Pancreas (tissue), 10 donors: Measurements from ENCODE around the gene VDAC2. TPM values are rescaled to one million over a fixed set of nuclear protein-coding genes. Genes with fewer than 3 reads are reported as not detected.

Experiments used
- ATAC-seq, 4 donors: fragments of 200-7000 bp; cut with Tn5 transposase; one replicate each; pipeline versions ENCODE4 v1.8.0 to v1.9.1; 2020; ENCODE audit warnings: mild to moderate bottlenecking in 4 of 4, moderate library complexity in 4 of 4
- DNase-seq, 6 donors: peaks; one replicate each; pipeline ENCODE4 v3.0.0-alpha.2; 2020
- FAIRE-seq: peaks from 2 replicates; lab custom pipeline; 2012; peaks lifted over from hg19 to GRCh38; lab: Jason Lieb, UNC
- H3K27ac ChIP-seq, 4 donors: fragments of 200-600 bp; sonication (generic); 1 replicate in 3 of 4; 2 replicates in 1 of 4; pipeline versions ENCODE4 v1.5.0 to v1.8.0; 2020
- H3K27me3 ChIP-seq, 4 donors: fragments of 200-600 bp; one replicate each; pipeline ENCODE4 v1.8.0; 2021
- H3K36me3 ChIP-seq, 3 donors: fragments of 200-600 bp; sonication (generic) in 1 of 3; one replicate each; pipeline versions ENCODE4 v1.5.0 to v1.8.0; 2020 to 2021
- H3K4me1 ChIP-seq, 3 donors: fragments of 200-600 bp; one replicate each; pipeline ENCODE4 v1.8.0; 2021
- H3K4me3 ChIP-seq, 4 donors: fragments of 200-600 bp; sonication (generic) in 2 of 4; one replicate each; pipeline versions ENCODE4 v1.5.0 to v1.8.0; 2020 to 2021
- H3K9me3 ChIP-seq, 4 donors: fragments of 200-600 bp; one replicate each; pipeline ENCODE4 v1.8.0; 2021
- CTCF ChIP-seq, 4 donors: fragments of 200-600 bp; sonication (generic) in 3 of 4; IDR thresholded peaks; one replicate each; pipeline versions ENCODE4 v1.5.0 to v1.8.0; 2021; ENCODE audit warnings: antibody characterized with exemption in 4 of 4
- WGBS, 2 donors: extraction: QIAGEN DNeasy Blood & Tissue Kit; methylation state at CpG; one replicate each; pipeline ENCODE4 v1.1.7; 2013; 5-methylcytosine and 5-hydroxymethylcytosine counted together
- intact Hi-C, 3 donors: fragments of 100-400 bp; cut with DNase I; formaldehyde crosslinking; loops; one replicate each; pipeline versions ENCODE4 v1.11.1 to v1.14.2; 2022
- polyA plus RNA-seq, 2 donors: library from polyadenylated mRNA; stranded (reverse); fragments of 200-250 nt; gene quantifications; one replicate each; pipeline ENCODE4 v1.2.3, GENCODE V29; 2013
- total RNA-seq, 6 donors: library from RNA; stranded (reverse); fragmentation: NEBNext Ultra II Directional in 4 of 6; extraction: Animal tissue kit (Norgen Biotek cat#: 25700) in 4 of 6; gene quantifications; one replicate each; pipeline versions ENCODE4 v1.2.1 to v1.2.4, GENCODE V29; 2021 to 2023
- donor health status: healthy with polysubstance abuse.
- donor health status: DM: no; HTN: no; CAD: no; lungs with moderate emphysema.
- donor health status: DM: no; HTN: no; CAD: no.
- donor health status: control.
- donor health status: control.
- donor health status: Bipolar disorder and iron deficiency.
- donor health status: DM: yes; HTN: yes; CAD: no.
- donor health status: DM: no; HTN: no; CAD: no.
- donor health status: DM: no; HTN: no; CAD: no.
- donor health status: DM: yes; HTN: yes; CAD: no.

VDAC2 gene
- total and polyA plus RNA-seq, 8 donors = 56.6 to 113 (median 87.4) TPM

- no peak for TF ChIP-seq CTCF (IDR thresholded peaks at IDR 0.05)
- DNase-seq (no peak), FAIRE-seq (no peak), ATAC-seq (no peak)
- intact Hi-C loops = no loop called here
- no peaks in the 10 kb centered on the region for H3K27me3 ChIP-seq
- H3K4me3 ChIP-seq = peak overlapping the region in 1 of 4 donors; percentile 17
- H3K4me1 ChIP-seq = peaks cover 21 to 24% (median 23%) of the 10 kb centered on the region in 3 donors
- WGBS, 2 donors = 67 to 78% methylated on average over 3 of the region's 3 CpGs
- H3K9me3 ChIP-seq = no peaks in the 10 kb centered on the region
- peak overlapping the region; percentile 91 to 94 (median 93) for H3K27ac ChIP-seq
- no peaks in the 10 kb centered on the region for H3K36me3 ChIP-seq
These were observed 50.4 kb downstream of the VDAC2 start for GRCh38 chr10:75260990-75261389.

- 13 to 18% methylated on average over 25 of the region's 25 CpGs for WGBS, 2 donors
- ATAC-seq = peak; percentile 71 to 80 (median 76)
- no peak for TF ChIP-seq CTCF (IDR thresholded peaks at IDR 0.05)
- DNase-seq = peak; percentile 82 to 90 (median 88)
- H3K27me3 ChIP-seq = no peaks in the 10 kb centered on the region
- H3K4me1 ChIP-seq = peaks cover 21 to 24% (median 23%) of the 10 kb centered on the region in 3 donors
- intact Hi-C loops = no loop called here
- peak overlapping the region; percentile 91 to 94 (median 93) for H3K27ac ChIP-seq
- H3K9me3 ChIP-seq = no peaks in the 10 kb centered on the region
- peak; percentile 29 for FAIRE-seq
- no peaks in the 10 kb centered on the region for H3K36me3 ChIP-seq
- peak overlapping the region in 2 of 4 donors; percentile 17 for H3K4me3 ChIP-seq
These were observed 51.5 kb downstream of the VDAC2 start for GRCh38 chr10:75261813-75262705.

DNA sequence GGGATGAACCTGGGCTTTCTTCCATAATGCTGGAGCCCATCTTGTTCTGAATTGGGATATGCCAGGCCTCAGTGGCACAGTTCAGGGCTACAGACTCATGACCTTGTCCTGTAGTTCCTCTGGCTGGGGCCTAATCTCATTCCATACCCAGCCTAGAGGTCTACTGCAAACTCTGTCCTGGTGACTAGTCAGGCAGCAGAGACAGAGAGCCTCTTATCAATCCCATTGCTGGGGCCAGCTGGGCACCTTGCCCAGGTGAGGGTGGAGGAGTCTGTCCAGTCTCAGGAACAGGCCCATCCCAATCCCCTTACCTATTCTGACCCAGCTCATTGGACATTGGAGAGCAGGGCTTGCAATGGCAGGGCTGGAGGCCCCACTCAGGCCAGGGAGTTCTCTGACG is 53.2 kb downstream of the VDAC2 start:
- ATAC-seq = peak; percentile 33 to 59 (median 52)
- Histone ChIP-seq H3K9me3 (no peaks in the 10 kb centered on the region), H3K27ac (peak overlapping the region; percentile 91 to 94 (median 93)), H3K4me3 (no peak overlapping the region), H3K4me1 (peaks cover 21 to 24% (median 23%) of the 10 kb centered on the region in 3 donors), H3K27me3 (no peaks in the 10 kb centered on the region), H3K36me3 (no peaks in the 10 kb centered on the region)
- intact Hi-C loops = no loop called here
- DNase-seq = peak; percentile 67 to 92 (median 79)
- WGBS, 2 donors = 58 to 70% methylated on average over 1 of the region's 1 CpG
- no peak for FAIRE-seq
- TF ChIP-seq CTCF (IDR thresholded peaks at IDR 0.05) = no peak

DNA sequence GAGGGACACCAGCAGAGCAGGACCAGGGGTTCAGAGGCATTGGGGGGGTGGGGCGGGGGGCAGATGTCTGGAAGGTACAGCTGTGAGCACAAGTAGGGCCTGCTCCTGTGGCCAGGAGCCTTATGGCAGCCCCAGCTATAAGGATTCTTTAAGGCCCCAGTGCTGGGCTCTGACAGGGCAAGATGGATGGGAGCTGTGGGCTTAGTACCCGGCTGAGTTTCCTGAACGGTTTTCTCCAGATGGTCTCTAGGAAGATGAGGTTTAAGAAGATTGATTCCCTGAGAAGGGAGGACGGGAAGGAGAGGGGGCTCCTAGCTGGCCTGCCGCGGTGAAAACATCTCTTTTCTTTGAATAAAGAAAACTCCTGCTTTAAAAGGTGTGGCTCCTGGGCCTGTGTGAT is 55.3 kb downstream of the VDAC2 start:
- peak in 1 of 6 donors; percentile 22 for DNase-seq
- H3K36me3 ChIP-seq = no peaks in the 10 kb centered on the region
- H3K4me1 ChIP-seq = peaks cover 21 to 24% (median 23%) of the 10 kb centered on the region in 3 donors
- no peak for ATAC-seq
- no peaks in the 10 kb centered on the region for H3K27me3 ChIP-seq
- TF ChIP-seq CTCF (IDR thresholded peaks at IDR 0.05) = no peak
- intact Hi-C loops = no loop called here
- H3K27ac ChIP-seq = no peak overlapping the region
- FAIRE-seq = no peak
- no peaks in the 10 kb centered on the region for H3K9me3 ChIP-seq
- WGBS, 2 donors = 78 to 84% methylated on average over 6 of the region's 6 CpGs
- no peak overlapping the region for H3K4me3 ChIP-seq

- H3K36me3 ChIP-seq = no peaks in the 10 kb centered on the region
- no peaks in the 10 kb centered on the region for H3K9me3 ChIP-seq
- intact Hi-C loops = no loop called here
- no peak for ATAC-seq
- no peak for DNase-seq
- no peak for TF ChIP-seq CTCF (IDR thresholded peaks at IDR 0.05)
- WGBS, 2 donors = 91 to 94% methylated on average over 5 of the region's 5 CpGs
- FAIRE-seq = no peak
- peaks cover 11 to 17% (median 14%) of the 10 kb centered on the region in 3 donors for H3K4me1 ChIP-seq
- H3K27me3 ChIP-seq = no peaks in the 10 kb centered on the region
- H3K27ac ChIP-seq = no peak overlapping the region
- H3K4me3 ChIP-seq = no peak overlapping the region
These were observed 56.3 kb downstream of the VDAC2 start for GRCh38 chr10:75266945-75267344.
